UCSD-AML1 (cell line): ENCODE results near the gene DYNC2LI1.

Source experiments
- DNase-seq: peaks from one replicate; lab custom pipeline; 2025; ENCODE audit not compliant: unreplicated experiment; lab: John Stamatoyannopoulos, UW

The DYNC2LI1 gene

DNA sequence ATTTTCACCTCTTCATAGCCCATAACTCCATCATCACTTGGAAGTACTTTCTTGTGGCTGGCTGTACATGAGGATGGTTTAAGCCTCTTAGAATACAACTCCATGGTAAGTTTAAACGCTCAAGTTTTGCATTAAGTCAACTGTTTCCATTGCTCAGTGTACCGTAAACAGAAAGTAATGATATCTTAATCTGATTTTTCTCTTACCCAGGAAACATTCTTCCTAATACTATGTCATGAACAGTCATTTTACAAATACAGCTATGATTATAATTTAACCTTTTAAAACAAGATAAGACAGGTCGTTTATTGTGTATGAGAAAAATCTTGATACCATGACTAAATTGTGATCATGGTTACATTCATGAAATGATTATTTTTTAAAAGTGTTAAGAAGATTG is 11.6 kb upstream of the DYNC2LI1 start:
- DNase-seq, result no peak

- no peak for DNase-seq
These were observed 10.7 kb upstream of the DYNC2LI1 start for GRCh38 chr2:43763091-43763490.

DNA sequence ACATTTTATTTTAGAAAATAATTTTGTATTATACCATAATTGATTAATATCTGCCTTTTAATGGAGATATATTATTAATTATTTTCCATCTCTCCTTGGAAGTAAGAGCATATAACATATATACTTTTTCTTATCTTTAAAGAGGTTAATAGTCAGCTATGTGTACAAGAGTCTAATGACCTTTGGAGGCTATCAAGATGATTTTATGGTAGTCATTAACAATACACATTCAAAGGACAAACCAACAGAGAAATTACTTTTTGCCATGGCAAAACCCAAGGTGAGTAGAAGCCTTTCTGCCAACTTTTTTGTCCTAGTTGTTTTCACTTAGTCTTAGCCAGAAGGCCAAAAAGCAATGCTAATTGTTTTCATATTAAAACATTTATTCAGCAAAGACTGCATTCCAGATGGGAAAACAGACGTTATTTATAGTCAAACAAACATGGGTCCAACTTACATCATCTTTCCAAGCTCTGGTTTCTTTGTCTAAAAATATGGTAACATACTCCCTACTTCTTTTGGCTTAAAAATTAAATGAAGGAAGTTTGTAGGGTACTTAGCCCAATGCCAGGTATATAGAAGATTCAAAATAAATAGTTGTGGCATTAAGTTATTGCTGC is 9.6 kb upstream of the DYNC2LI1 start:
- DNase-seq, result no peak

GRCh38 chr2:43766006-43766405 is 7.8 kb upstream of the DYNC2LI1 start:
- no peak for DNase-seq

DNA sequence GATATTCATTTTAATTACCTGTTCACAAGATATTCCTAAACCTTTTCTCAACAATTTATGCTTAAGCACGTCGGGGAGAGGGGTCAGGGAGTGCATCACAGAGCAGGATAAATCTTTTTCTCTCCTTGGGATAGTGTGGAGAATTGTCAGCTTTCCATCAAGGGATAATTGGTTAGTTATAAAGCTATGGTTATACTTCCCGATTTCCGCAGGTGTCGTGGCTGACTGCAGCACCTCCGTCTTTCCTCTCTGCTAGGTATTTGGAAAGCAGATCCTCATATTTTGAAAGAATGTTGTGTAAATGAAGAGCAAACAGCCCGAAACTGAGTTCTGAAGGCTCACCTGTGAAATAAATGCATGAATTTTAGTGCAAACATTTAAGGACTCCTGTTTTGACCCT is 778 bp downstream of the DYNC2LI1 start:
- DNase-seq, result no peak

GRCh38 chr2:43776324-43776723 is 2.5 kb downstream of the DYNC2LI1 start:
- no peak for DNase-seq

- no peak for DNase-seq
These were observed 3.6 kb downstream of the DYNC2LI1 start for GRCh38 chr2:43777306-43777926.

- no peak for DNase-seq
These were observed 4.4 kb downstream of the DYNC2LI1 start for GRCh38 chr2:43778233-43778632.

DNA sequence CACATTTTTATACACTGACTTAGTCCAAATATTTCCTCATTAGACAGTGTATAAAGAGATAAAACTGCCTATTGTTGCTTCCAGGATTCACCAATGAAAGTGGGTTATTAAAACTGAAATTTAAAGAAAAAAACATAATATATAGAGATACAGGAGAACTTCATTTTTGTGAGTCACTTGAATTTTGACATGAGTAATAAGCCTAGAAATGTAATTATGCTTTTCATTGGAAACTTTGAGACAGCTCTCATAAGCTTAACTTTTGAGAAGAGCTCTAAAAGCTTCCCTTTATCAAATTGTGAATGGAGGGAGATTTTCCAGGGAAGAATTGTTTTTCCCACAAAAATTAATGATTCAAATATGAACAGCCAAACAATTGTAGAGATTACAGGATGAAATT is 14.1 kb downstream of the DYNC2LI1 start:
- no peak for DNase-seq

GRCh38 chr2:43788646-43789045 is 14.8 kb downstream of the DYNC2LI1 start:
- no peak for DNase-seq

- DNase-seq, result no peak
These were observed 16.3 kb downstream of the DYNC2LI1 start for GRCh38 chr2:43790147-43790546.

DNA sequence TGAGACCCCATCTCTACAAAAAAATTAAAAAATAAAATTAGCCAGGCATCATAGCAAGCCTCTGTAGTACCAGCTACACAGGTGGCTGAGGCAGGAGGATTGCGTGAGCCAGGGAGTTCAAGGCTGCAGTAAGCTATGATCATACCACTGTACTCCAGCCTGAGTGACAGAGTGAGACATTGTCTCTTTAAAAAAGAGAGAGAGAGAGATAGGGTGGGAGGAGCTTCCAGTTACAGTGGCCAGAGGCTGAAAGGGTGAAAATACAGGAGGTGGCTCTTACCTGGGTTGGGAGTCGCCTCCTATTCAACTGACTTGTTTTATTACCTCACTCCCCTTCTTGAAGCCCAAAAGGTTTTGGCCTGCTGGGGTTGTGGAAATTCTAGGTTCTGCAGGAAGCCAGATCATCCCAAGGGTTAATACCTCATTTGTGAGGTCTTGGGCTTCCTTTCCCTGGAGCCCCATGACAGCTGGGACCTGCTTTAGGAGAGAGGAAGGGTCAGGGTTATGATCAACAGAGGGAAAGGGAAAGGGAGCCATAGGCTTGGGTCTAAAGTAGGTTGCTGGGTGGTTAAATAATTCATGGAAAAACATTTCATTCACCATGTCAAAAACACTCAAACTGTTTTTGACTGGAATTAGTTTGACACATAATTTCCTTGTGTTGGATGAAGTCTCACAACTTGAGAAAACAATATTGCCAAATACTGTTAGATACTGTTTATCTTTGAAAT is 17.4 kb downstream of the DYNC2LI1 start:
- no peak for DNase-seq

DNA sequence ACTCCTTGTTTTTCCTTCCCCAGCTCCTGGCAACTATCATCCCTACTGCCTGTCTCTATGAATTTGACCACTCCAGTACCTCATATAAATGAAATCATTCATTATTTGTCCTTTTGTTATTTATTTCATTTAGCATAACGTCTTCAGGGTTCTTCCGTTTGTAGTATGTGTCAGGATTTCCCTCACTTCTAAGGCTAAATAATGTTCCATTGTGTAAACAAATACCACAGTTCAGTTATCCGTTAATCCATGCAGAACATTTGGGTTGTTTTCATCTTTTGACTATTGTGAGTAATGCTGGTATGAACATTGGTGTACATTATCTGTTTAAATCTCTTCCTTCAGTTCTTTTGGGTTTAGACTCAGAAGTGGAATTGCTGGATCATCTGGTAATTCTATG is 18.8 kb downstream of the DYNC2LI1 start:
- DNase-seq, result no peak

- DNase-seq, result no peak
These were observed 21.1 kb downstream of the DYNC2LI1 start for GRCh38 chr2:43794956-43795355.

DNA sequence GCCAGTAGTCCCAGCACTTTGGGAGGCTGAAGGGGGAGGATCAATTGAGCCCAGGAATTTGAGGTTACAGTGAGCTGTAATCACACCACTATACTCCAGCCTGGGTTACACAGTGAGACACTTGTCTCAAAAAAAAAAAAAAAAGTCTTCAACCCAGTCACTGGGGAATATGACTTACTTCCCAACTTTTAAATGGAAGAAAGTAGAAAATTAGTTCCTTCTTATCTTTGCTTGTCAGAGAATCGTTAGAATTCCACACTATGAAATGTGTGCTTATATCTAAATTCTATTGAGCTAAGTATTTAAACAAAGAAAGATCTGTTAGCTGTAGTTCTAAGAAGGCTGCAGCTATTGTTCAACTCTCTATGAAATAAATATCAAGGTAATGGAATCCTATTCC is 22.4 kb downstream of the DYNC2LI1 start:
- DNase-seq, result no peak

- DNase-seq, result no peak
These were observed 24.5 kb downstream of the DYNC2LI1 start for GRCh38 chr2:43798300-43798699.

DNA sequence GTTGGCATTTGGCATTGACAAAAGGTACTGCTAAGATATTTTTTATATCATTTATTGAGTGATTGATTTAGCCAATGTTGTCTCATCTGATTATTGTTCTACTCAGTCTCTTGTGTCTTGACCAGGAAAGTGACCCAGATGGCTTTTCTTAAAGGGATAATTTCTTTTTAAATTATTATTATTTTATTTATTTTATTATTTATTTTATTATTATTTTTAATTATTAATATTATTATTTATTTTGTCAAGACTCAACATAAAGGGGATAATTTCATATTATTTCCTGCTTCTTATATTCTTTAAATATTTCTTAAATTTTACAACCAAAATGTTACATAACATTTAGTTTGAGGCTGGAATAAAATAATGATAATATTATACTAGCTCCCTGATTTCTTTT is 27.1 kb downstream of the DYNC2LI1 start:
- no peak for DNase-seq

- no peak for DNase-seq
These were observed 28.3 kb downstream of the DYNC2LI1 start for GRCh38 chr2:43802135-43802534.

GRCh38 chr2:43803113-43803512 is 29.3 kb downstream of the DYNC2LI1 start:
- no peak for DNase-seq

GRCh38 chr2:43806719-43807031 is 32.8 kb downstream of the DYNC2LI1 start:
- no peak for DNase-seq

DNA sequence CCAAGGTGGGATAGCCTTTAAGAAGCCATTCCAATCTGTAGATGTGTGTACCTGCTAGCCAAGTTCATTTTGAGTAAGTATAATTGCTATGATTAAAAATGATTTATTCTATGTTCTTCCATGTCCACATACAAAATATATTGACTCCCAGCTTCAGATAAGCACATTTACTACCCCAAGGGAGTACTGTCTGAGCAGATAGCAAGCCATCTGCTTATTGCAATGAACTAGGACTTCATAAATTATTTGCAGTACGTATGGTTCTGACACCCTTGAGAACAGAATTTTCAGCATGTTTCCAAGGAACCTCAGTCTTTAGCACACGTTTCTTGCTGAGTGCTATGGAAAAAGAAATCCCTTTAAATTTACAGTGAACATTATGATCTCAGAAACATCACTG is 36.6 kb downstream of the DYNC2LI1 start:
- no peak for DNase-seq

GRCh38 chr2:43810888-43811287 is 37.0 kb downstream of the DYNC2LI1 start:
- DNase-seq, result no peak

GRCh38 chr2:43812006-43812405 is 38.2 kb downstream of the DYNC2LI1 start:
- no peak for DNase-seq
